Liver (tissue), 9 donors: ENCODE results near the gene ARMC9. TPM values are rescaled to one million over a fixed set of nuclear protein-coding genes. Genes with fewer than 3 reads are reported as not detected.

ENCODE experiments used
- DNase-seq: peaks from one replicate; pipeline ENCODE4 v3.0.0-alpha.2; 2017; ENCODE audit warnings: low spot score
- H3K27ac ChIP-seq, 2 donors: one replicate each; pipeline ENCODE4 v1.7.0; 2013; ENCODE audit warnings: inconsistent platforms in 2 of 2, low read length in 2 of 2, control low read depth in 1 of 2, low read depth in 1 of 2, mild to moderate bottlenecking in 1 of 2
- H3K27me3 ChIP-seq, 4 donors: one replicate each; pipeline versions ENCODE4 v1.6.1 to v1.7.0; 2013; ENCODE audit warnings: low read length in 3 of 4, inconsistent platforms in 1 of 4, mild to moderate bottlenecking in 1 of 4, moderate library complexity in 1 of 4; ENCODE audit not compliant: control insufficient read depth in 4 of 4, insufficient read depth in 4 of 4
- H3K36me3 ChIP-seq, 4 donors: one replicate each; pipeline versions ENCODE4 v1.6.1 to v1.7.0; 2013; ENCODE audit warnings: low read length in 3 of 4, mild to moderate bottlenecking in 3 of 4, low read depth in 1 of 4, moderate library complexity in 1 of 4; ENCODE audit not compliant: control insufficient read depth in 4 of 4, insufficient read depth in 3 of 4
- H3K4me1 ChIP-seq, 4 donors: one replicate each; pipeline versions ENCODE4 v1.6.1 to v1.7.0; 2013; ENCODE audit warnings: low read length in 3 of 4, mild to moderate bottlenecking in 3 of 4, moderate library complexity in 1 of 4; ENCODE audit not compliant: control insufficient read depth in 4 of 4, insufficient read depth in 4 of 4
- H3K4me3 ChIP-seq, 3 donors: one replicate each; pipeline versions ENCODE4 v1.6.1 to v1.7.0; 2013; ENCODE audit warnings: low read length in 3 of 3, control low read depth in 1 of 3, low read depth in 1 of 3, mild to moderate bottlenecking in 1 of 3
- H3K9ac ChIP-seq, 2 donors: one replicate each; pipeline ENCODE4 v1.7.0; 2013; ENCODE audit warnings: low read length in 2 of 2, mild to moderate bottlenecking in 2 of 2, moderate library complexity in 2 of 2, control low read depth in 1 of 2, low read depth in 1 of 2
- H3K9me3 ChIP-seq, 4 donors: one replicate each; pipeline versions ENCODE4 v1.6.1 to v1.7.0; 2013; ENCODE audit warnings: low read length in 3 of 4; ENCODE audit not compliant: control insufficient read depth in 4 of 4
- CTCF ChIP-seq: fragments of 150-350 bp; IDR thresholded peaks from 2 replicates; pipeline ENCODE4 v1.5.1; 2017; ENCODE audit warnings: improper control_type of control experiment, low read depth, low read length; ENCODE audit not compliant: missing input control
- EGR1 ChIP-seq, 2 donors: IDR thresholded peaks; 2 replicates each; pipeline ENCODE4 v1.6.1; 2016 to 2018; ENCODE audit warnings: antibody characterized with exemption in 2 of 2, low read depth in 2 of 2
- FOXA2 ChIP-seq: IDR thresholded peaks from 2 replicates; pipeline ENCODE4 v1.6.1; 2016; ENCODE audit warnings: antibody characterized with exemption
- HNF4A ChIP-seq, 2 donors: conservative IDR thresholded peaks; 2 replicates each; pipeline ENCODE4 v1.6.1; 2016; ENCODE audit warnings: antibody characterized with exemption in 2 of 2, mild to moderate bottlenecking in 2 of 2
- HNF4G ChIP-seq: IDR thresholded peaks from 2 replicates; pipeline ENCODE4 v1.6.1; 2016; ENCODE audit warnings: antibody characterized with exemption
- JUND ChIP-seq, 2 donors: IDR thresholded peaks; 2 replicates each; pipeline ENCODE4 v1.6.1; 2016; ENCODE audit warnings: antibody characterized with exemption in 2 of 2
- MAX ChIP-seq: IDR thresholded peaks from 2 replicates; pipeline ENCODE4 v1.6.1; 2016; ENCODE audit warnings: antibody characterized with exemption
- NR2F2 ChIP-seq: IDR thresholded peaks from 2 replicates; pipeline ENCODE4 v1.6.1; 2016; ENCODE audit warnings: antibody characterized with exemption
- REST ChIP-seq: IDR thresholded peaks from 2 replicates; pipeline ENCODE4 v1.6.1; 2016; ENCODE audit warnings: antibody characterized with exemption, mild to moderate bottlenecking
- RXRA ChIP-seq, 2 donors: IDR thresholded peaks; 2 replicates each; pipeline ENCODE4 v1.6.1; 2017 to 2018; ENCODE audit warnings: antibody characterized with exemption in 2 of 2, mild to moderate bottlenecking in 1 of 2
- SP1 ChIP-seq: IDR thresholded peaks from 2 replicates; pipeline ENCODE4 v1.6.1; 2018; ENCODE audit warnings: antibody characterized with exemption, mild to moderate bottlenecking
- TAF1 ChIP-seq: conservative IDR thresholded peaks from 2 replicates; pipeline ENCODE4 v1.6.1; 2016; ENCODE audit warnings: antibody characterized with exemption, mild to moderate bottlenecking
- ZBTB33 ChIP-seq: IDR thresholded peaks from 2 replicates; pipeline ENCODE4 v1.6.1; 2016; ENCODE audit warnings: antibody characterized with exemption
- WGBS: extraction: QIAGEN DNeasy Blood & Tissue Kit; methylation state at CpG from one replicate; pipeline ENCODE4 v1.1.7; 2013; 5-methylcytosine and 5-hydroxymethylcytosine counted together
- polyA plus RNA-seq, 2 donors: library from polyadenylated mRNA; stranded (reverse) in 1 of 2; unstranded in 1 of 2; fragments of 200-250 nt in 1 of 2; fragments of >200 nt in 1 of 2; fragmentation: Nextera tagmentation in 1 of 2; extraction: Ambion mirVana in 1 of 2; gene quantifications; one replicate each; pipeline versions ENCODE4 v1.2.1 to v1.2.3, GENCODE V29; 2013 to 2015
- total RNA-seq, 2 donors: library from RNA; depleted of rRNA; stranded (reverse); fragments of >200 nt; gene quantifications; one replicate each; pipeline ENCODE4 v1.2.3, GENCODE V29; 2014
- donor health status: healthy.
- donor health status: healthy.
- donor health status: healthy.
- donor health status: healthy.
- donor health status: healthy.

Gene ARMC9
- total and polyA plus RNA-seq, 4 donors, result 1.1 to 2.3 (median 1.8) TPM

GRCh38 chr2:231412618-231412963 is 214.2 kb downstream of the ARMC9 start:
- Histone ChIP-seq H3K27me3 (no peaks in the 10 kb centered on the region), H3K4me1 (peaks cover 4 to 20% (median 9%) of the 10 kb centered on the region in 4 donors), H3K9ac (no peak overlapping the region), H3K27ac (no peak overlapping the region), H3K4me3 (no peak overlapping the region), H3K36me3 (no peaks in the 10 kb centered on the region), H3K9me3 (no peaks in the 10 kb centered on the region)
- TF ChIP-seq MAX, result no peak
- TF ChIP-seq REST, result no peak
- TF ChIP-seq EGR1 (IDR thresholded peaks at IDR 0.05; ENCODE audit: low read depth in 2 of 2), result no peak
- TF ChIP-seq JUND (IDR thresholded peaks at IDR 0.05), result no peak
- no peak for TF ChIP-seq TAF1
- TF ChIP-seq NR2F2, result no peak
- no peak for TF ChIP-seq HNF4A (conservative IDR thresholded peaks at IDR 0.05)
- no peak for TF ChIP-seq FOXA2
- TF ChIP-seq ZBTB33, result no peak
- TF ChIP-seq RXRA (IDR thresholded peaks at IDR 0.05), result no peak
- TF ChIP-seq SP1, result no peak
- no peak for TF ChIP-seq CTCF
- no peak for TF ChIP-seq HNF4G
- 61% methylated on average over 9 of the region's 9 CpGs for WGBS
- DNase-seq, result no peak

- Histone ChIP-seq H3K27me3 (no peaks in the 10 kb centered on the region), H3K36me3 (no peaks in the 10 kb centered on the region), H3K9me3 (no peaks in the 10 kb centered on the region), H3K4me1 (peaks cover 4 to 20% (median 9%) of the 10 kb centered on the region in 4 donors), H3K9ac (no peak overlapping the region), H3K4me3 (no peak overlapping the region), H3K27ac (no peak overlapping the region)
- no peak for TF ChIP-seq RXRA (IDR thresholded peaks at IDR 0.05)
- no peak for TF ChIP-seq HNF4A (conservative IDR thresholded peaks at IDR 0.05)
- WGBS, result 88% methylated on average over 6 of the region's 6 CpGs
- DNase-seq, result no peak
Measured at GRCh38 chr2:231413456-231413855, 215.0 kb downstream of the ARMC9 start.
